GM18861 (cell line): Measurements from ENCODE around the gene PBX1.
"Not testable (repeated sequence)": the region's sequence is repeated elsewhere in the genome, so short reads cannot be mapped to it uniquely, and the experiment has no call there.

Experiments
- ATAC-seq: cut with Tn5 transposase; IDR thresholded peaks from one replicate; pipeline ENCODE4 v1.9.1; 2021; ENCODE audit not compliant: unreplicated experiment

The PBX1 gene

GRCh38 chr1:164558461-164559341, at the start of gene PBX1:
Gene PBX1 (plus strand): TSS chr1:164559184.
- ATAC-seq: peak; percentile 100

GRCh38 chr1:164510435-164510834, 48.5 kb upstream of the PBX1 start:
- no peak for ATAC-seq

GRCh38 chr1:164511001-164511705, 47.8 kb upstream of the PBX1 start:
- ATAC-seq: no peak

- no peak for ATAC-seq
These were observed 43.8 kb upstream of the PBX1 start for GRCh38 chr1:164515231-164515630.

GRCh38 chr1:164515711-164516331, 43.2 kb upstream of the PBX1 start:
- ATAC-seq: no peak

GRCh38 chr1:164516591-164516990, 42.4 kb upstream of the PBX1 start:
- ATAC-seq: no peak

GRCh38 chr1:164518692-164519332, 40.2 kb upstream of the PBX1 start:
- no peak for ATAC-seq

GRCh38 chr1:164519426-164519825, 39.6 kb upstream of the PBX1 start:
- ATAC-seq: no peak

GRCh38 chr1:164524810-164525209, 34.2 kb upstream of the PBX1 start:
- no peak for ATAC-seq

GRCh38 chr1:164534863-164535610, 23.9 kb upstream of the PBX1 start:
- no peak for ATAC-seq

- ATAC-seq: not testable (repeated sequence)
These were observed 6.5 kb upstream of the PBX1 start for GRCh38 chr1:164552463-164552988.

- no peak for ATAC-seq
These were observed 1.7 kb upstream of the PBX1 start for GRCh38 chr1:164557270-164557669.

GRCh38 chr1:164559342-164560051, 513 bp downstream of the PBX1 start:
- no peak for ATAC-seq

GRCh38 chr1:164560121-164560541, 1.1 kb downstream of the PBX1 start:
- ATAC-seq: no peak

GRCh38 chr1:164560556-164560955, 1.6 kb downstream of the PBX1 start:
- ATAC-seq: no peak

GRCh38 chr1:164561007-164561406, 2.0 kb downstream of the PBX1 start:
- no peak for ATAC-seq

- ATAC-seq: no peak
These were observed 2.5 kb downstream of the PBX1 start for GRCh38 chr1:164561472-164561871.

- ATAC-seq: no peak
These were observed 3.1 kb downstream of the PBX1 start for GRCh38 chr1:164562061-164562460.

- ATAC-seq: no peak
These were observed 3.5 kb downstream of the PBX1 start for GRCh38 chr1:164562511-164562910.
